Prostate gland (tissue), 2 donors: Measurements from ENCODE around the gene C10orf105. TPM values are rescaled to one million over a fixed set of nuclear protein-coding genes. Genes with fewer than 3 reads are reported as not detected.

Source experiments
- DNase-seq: peaks from one replicate; pipeline ENCODE4 v3.0.0-alpha.2; 2019; ENCODE audit warnings: low spot score
- H3K27ac ChIP-seq, 2 donors: fragments of 200-600 bp; sonication (generic); 2 replicates each; pipeline ENCODE4 v1.5.1; 2017 to 2019
- H3K27me3 ChIP-seq: fragments of 200-600 bp; sonication (generic); replicated peaks from 2 replicates; pipeline ENCODE4 v1.5.1; 2019; ENCODE audit not compliant: insufficient read depth
- H3K36me3 ChIP-seq, 2 donors: fragments of 200-600 bp; sonication (generic); 1 replicate in 1 of 2; 2 replicates in 1 of 2; pipeline versions ENCODE4 v1.5.1 to v1.8.1; 2017 to 2019
- H3K4me1 ChIP-seq: fragments of 200-600 bp; sonication (generic); replicated peaks from 2 replicates; pipeline ENCODE4 v1.5.1; 2019
- H3K4me3 ChIP-seq, 2 donors: fragments of 200-600 bp; sonication (generic); 2 replicates each; pipeline ENCODE4 v1.5.1; 2017 to 2019
- H3K9me3 ChIP-seq: fragments of 200-600 bp; sonication (generic); 2 replicates; pipeline ENCODE4 v1.5.1; 2017
- POLR2A ChIP-seq: fragments of 450-650 bp; IDR thresholded peaks from one replicate; pipeline ENCODE4 v1.6.1; 2016; ENCODE audit warnings: antibody characterized with exemption, mild to moderate bottlenecking
- POLR2AphosphoS5 ChIP-seq: sonication (generic); formaldehyde crosslinking; IDR thresholded peaks from one replicate; pipeline ENCODE4 v1.6.1; 2017; ENCODE audit warnings: antibody characterized with exemption
- WGBS: methylation state at CpG from one replicate; pipeline ENCODE4 v1.1.5; 2018; 5-methylcytosine and 5-hydroxymethylcytosine counted together
- intact Hi-C: fragments of 100-400 bp; cut with DNase I; formaldehyde crosslinking; loops from one replicate; pipeline ENCODE4 v1.14.2; 2022
- total RNA-seq, 2 donors: library from RNA; depleted of rRNA; stranded (reverse); fragments of >200 nt; gene quantifications; one replicate each; pipeline ENCODE4 v1.1.0, GENCODE V29; 2016
- TF ChIP-seq, protein P1 (sequence below), 4 experiments: fragments of 200-600 bp in 2 of 4; fragments of 450-650 bp in 2 of 4; sonication (generic) in 2 of 4; IDR thresholded peaks; 1 replicate in 3 of 4; 2 replicates in 1 of 4; pipeline ENCODE4 v1.5.1; 2016 to 2019; ENCODE audit warnings: antibody characterized with exemption in 4 of 4, mild to moderate bottlenecking in 2 of 4, moderate library complexity in 2 of 4

The C10orf105 gene
- total RNA-seq, 2 donors from 2014 or later: 0.11 TPM; not detected in 1

- H3K36me3 ChIP-seq: no peaks in the 10 kb centered on the region
- H3K27me3 ChIP-seq: no peaks in the 10 kb centered on the region
- no peak for TF ChIP-seq POLR2A
- TF ChIP-seq POLR2AphosphoS5: no peak
- TF ChIP-seq, protein P1, sequence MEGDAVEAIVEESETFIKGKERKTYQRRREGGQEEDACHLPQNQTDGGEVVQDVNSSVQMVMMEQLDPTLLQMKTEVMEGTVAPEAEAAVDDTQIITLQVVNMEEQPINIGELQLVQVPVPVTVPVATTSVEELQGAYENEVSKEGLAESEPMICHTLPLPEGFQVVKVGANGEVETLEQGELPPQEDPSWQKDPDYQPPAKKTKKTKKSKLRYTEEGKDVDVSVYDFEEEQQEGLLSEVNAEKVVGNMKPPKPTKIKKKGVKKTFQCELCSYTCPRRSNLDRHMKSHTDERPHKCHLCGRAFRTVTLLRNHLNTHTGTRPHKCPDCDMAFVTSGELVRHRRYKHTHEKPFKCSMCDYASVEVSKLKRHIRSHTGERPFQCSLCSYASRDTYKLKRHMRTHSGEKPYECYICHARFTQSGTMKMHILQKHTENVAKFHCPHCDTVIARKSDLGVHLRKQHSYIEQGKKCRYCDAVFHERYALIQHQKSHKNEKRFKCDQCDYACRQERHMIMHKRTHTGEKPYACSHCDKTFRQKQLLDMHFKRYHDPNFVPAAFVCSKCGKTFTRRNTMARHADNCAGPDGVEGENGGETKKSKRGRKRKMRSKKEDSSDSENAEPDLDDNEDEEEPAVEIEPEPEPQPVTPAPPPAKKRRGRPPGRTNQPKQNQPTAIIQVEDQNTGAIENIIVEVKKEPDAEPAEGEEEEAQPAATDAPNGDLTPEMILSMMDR (IDR thresholded peaks at IDR 0.05): no peak
- no peaks in the 10 kb centered on the region for H3K9me3 ChIP-seq
- peaks cover 10% of the 10 kb centered on the region for H3K4me1 ChIP-seq
- intact Hi-C loops: no loop called here
- no peak for DNase-seq
- no peak overlapping the region for H3K27ac ChIP-seq
- 86% methylated on average over 4 of the region's 4 CpGs for WGBS
- no peak overlapping the region for H3K4me3 ChIP-seq
These were observed 2.5 kb downstream of the C10orf105 start for GRCh38 chr10:71717056-71717455.

DNA sequence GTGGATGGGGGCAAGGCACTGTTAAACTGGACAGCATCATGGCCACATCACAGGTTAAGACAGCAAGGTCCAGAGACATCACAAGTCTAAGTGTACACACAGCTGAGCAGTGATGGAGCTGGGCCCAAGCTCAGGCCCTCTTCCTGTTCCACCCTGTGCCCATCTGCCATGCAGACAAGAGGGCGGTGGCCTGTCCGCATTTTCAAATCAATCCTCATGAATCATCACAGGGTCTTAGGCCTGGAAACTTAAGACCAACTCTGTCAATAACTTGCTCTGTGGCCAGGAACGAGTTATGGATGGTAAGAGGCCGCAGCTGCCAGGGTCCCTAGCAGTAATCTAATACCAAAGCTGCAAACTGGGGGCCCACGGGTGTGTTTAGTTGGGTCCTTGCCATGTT, 3.2 kb downstream of the C10orf105 start:
- WGBS: 89% methylated on average over 5 of the region's 5 CpGs
- Histone ChIP-seq H3K9me3 (no peaks in the 10 kb centered on the region), H3K4me1 (peaks cover 10% of the 10 kb centered on the region), H3K27ac (no peak overlapping the region), H3K27me3 (no peaks in the 10 kb centered on the region), H3K4me3 (no peak overlapping the region), H3K36me3 (no peaks in the 10 kb centered on the region)
- TF ChIP-seq POLR2A (no peak), POLR2AphosphoS5 (no peak)
- TF ChIP-seq, protein P1 (IDR thresholded peaks at IDR 0.05): no peak
- intact Hi-C loops: no loop called here
- DNase-seq: no peak

DNA sequence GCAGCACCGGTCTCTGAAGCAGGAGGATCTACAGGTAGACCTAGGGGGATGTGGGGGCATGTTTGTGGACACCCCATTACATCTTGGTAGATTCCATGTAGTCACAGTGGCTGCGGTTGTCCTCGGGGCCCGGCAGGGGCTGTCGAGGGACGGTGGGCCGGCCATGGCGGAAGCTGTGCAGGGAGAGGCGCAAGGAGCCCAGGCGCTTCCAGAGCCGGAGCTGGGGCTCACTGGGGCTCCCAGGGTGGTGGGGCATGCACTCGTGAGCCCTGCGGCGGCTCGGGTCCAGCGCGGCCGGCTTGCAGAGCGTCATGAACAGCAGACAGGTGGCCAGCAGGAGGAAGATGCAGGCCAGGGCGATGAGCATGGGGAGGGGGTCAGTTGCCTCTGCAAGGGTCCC, 3.7 kb downstream of the C10orf105 start:
- Histone ChIP-seq H3K4me3 (no peak overlapping the region), H3K4me1 (peaks cover 10% of the 10 kb centered on the region), H3K36me3 (no peaks in the 10 kb centered on the region), H3K27ac (no peak overlapping the region), H3K9me3 (no peaks in the 10 kb centered on the region), H3K27me3 (no peaks in the 10 kb centered on the region)
- intact Hi-C loops: no loop called here
- WGBS: 94% methylated on average over 17 of the region's 20 CpGs
- TF ChIP-seq POLR2AphosphoS5 (no peak), POLR2A (no peak)
- TF ChIP-seq, protein P1 (IDR thresholded peaks at IDR 0.05): no peak
- no peak for DNase-seq

DNA sequence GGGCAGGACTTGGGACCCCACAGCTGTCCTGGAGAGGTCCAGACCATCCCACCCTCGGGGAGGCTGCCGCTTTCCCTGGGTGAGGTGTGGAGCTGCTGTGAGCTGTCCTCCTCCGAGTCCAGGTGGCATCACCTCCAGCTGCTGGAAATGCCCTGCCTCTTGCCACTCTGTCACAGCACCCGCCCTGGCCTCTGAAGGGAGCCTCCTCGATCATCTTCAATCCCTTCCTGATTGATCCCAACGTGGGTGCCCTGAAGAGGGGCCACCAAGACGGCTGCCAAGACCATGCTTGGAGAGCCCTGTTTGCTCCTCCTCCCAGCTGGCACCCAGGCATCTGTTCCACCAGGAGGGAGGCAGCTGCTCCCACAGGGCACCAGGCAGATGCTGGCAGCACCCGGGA, 4.6 kb downstream of the C10orf105 start:
- peak overlapping the region; percentile 82 to 87 for H3K27ac ChIP-seq
- intact Hi-C loops: no loop called here
- TF ChIP-seq POLR2A: no peak
- TF ChIP-seq, protein P1 (IDR thresholded peaks at IDR 0.05): no peak
- TF ChIP-seq POLR2AphosphoS5: no peak

DNA sequence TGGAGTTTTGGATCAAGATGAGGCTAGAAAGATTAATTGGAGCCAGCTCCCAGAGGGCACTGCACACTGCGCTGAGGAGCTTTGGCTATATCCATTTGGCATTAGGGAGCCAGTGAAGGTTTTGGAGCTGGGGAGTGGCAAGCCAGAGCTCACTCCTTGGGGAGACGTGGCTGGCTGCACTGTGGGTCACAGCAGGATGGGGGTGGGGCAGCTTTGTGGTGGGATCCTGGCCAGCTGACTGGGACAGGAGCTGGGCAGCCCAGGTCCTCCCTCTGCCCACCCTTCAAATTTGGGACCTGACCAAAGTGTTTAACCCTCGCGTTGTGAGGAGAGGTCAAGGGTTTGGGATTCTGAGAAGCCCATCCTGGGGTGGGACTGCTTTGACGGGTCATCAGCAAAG, 5.0 kb downstream of the C10orf105 start:
- H3K27ac ChIP-seq: peak overlapping the region; percentile 82 to 87
- TF ChIP-seq, protein P1 (IDR thresholded peaks at IDR 0.05): no peak
- no peaks in the 10 kb centered on the region for H3K9me3 ChIP-seq
- no peaks in the 10 kb centered on the region for H3K36me3 ChIP-seq
- intact Hi-C loops: loop anchor here (5.0 kb wide), 1 partner anchor 58 kb away; the partner anchor contains the start of gene VSIR
- 72% methylated on average over 5 of the region's 5 CpGs for WGBS
- H3K4me3 ChIP-seq: no peak overlapping the region
- peaks cover 10% of the 10 kb centered on the region for H3K4me1 ChIP-seq
- no peaks in the 10 kb centered on the region for H3K27me3 ChIP-seq
- no peak for DNase-seq

More for the DNA sequence above, 4.6 kb downstream of the C10orf105 start:
- no peaks in the 10 kb centered on the region for H3K9me3 ChIP-seq
- H3K4me1 ChIP-seq: peaks cover 10% of the 10 kb centered on the region
- no peaks in the 10 kb centered on the region for H3K36me3 ChIP-seq
- no peaks in the 10 kb centered on the region for H3K27me3 ChIP-seq
- H3K4me3 ChIP-seq: no peak overlapping the region
- WGBS: 76% methylated on average over 8 of the region's 8 CpGs
- DNase-seq: no peak
